WTC11 (cell line): ENCODE data around the gene RNF4. TPM values are rescaled to one million over a fixed set of nuclear protein-coding genes. Genes with fewer than 3 reads are reported as not detected.

Source experiments
- ATAC-seq: fragments of 200-7000 bp; cut with Tn5 transposase; 2 replicates; pipeline ENCODE4 v1.10.0; 2021; ENCODE audit warnings: mild to moderate bottlenecking, moderate library complexity
- CTCF ChIA-PET: fragments of 300-600 bp; sonication (Branson Sonifier 250); formaldehyde crosslinking; loops from one replicate; lab custom pipeline; 2021; ENCODE audit warnings: antibody characterized with exemption; lab: Charles Lee
- POLR2A ChIA-PET: fragments of 350-600 bp; sonication (Branson Sonifier 250); formaldehyde crosslinking; loops from one replicate; lab custom pipeline; 2021; ENCODE audit warnings: antibody characterized with exemption; lab: Charles Lee
- DNase-seq: peaks from one replicate; pipeline ENCODE4 v3.0.0; 2021; ENCODE audit warnings: low spot score
- H3K27ac Mint-ChIP-seq: 2 replicates; pipeline ENCODE4 v1.8.0; 2021; ENCODE audit warnings: mixed read lengths
- H3K27me3 Mint-ChIP-seq: 2 replicates; pipeline ENCODE4 v1.8.0; 2021; ENCODE audit warnings: low read depth, mild to moderate bottlenecking, moderate library complexity, mixed read lengths
- H3K36me3 Mint-ChIP-seq: 2 replicates; pipeline ENCODE4 v1.8.0; 2021; ENCODE audit warnings: mixed read lengths
- H3K4me1 Mint-ChIP-seq: 2 replicates; pipeline ENCODE4 v1.8.0; 2022; ENCODE audit warnings: mixed read lengths
- H3K4me3 Mint-ChIP-seq: 2 replicates; pipeline ENCODE4 v1.8.0; 2021; ENCODE audit warnings: mild to moderate bottlenecking, moderate library complexity, mixed read lengths
- H3K9me3 Mint-ChIP-seq: 2 replicates; pipeline ENCODE4 v1.8.0; 2021; ENCODE audit warnings: mixed read lengths
- ATF1 ChIP-seq: sonication (generic); formaldehyde crosslinking; IDR thresholded peaks from 2 replicates; pipeline ENCODE4 v1.8.1; 2023; ENCODE audit warnings: mild to moderate bottlenecking, moderate library complexity, missing genetic modification reagents
- FOXK1 ChIP-seq: sonication (generic); formaldehyde crosslinking; IDR thresholded peaks from 2 replicates; pipeline ENCODE4 v1.8.0; 2022; ENCODE audit warnings: mild to moderate bottlenecking, moderate library complexity, missing genetic modification reagents
- FOXP1 ChIP-seq: sonication (generic); formaldehyde crosslinking; IDR thresholded peaks from 2 replicates; pipeline ENCODE4 v1.8.0; 2022; ENCODE audit warnings: missing genetic modification reagents, mild to moderate bottlenecking, moderate library complexity, borderline replicate concordance
- MXD4 ChIP-seq: fragments of 250-450 bp; sonication (Bioruptor Pico); IDR thresholded peaks from 2 replicates; pipeline ENCODE4 v1.8.0; 2021; ENCODE audit warnings: mild to moderate bottlenecking, moderate library complexity, borderline replicate concordance
- NFE2L1 ChIP-seq: sonication (generic); formaldehyde crosslinking; IDR thresholded peaks from 2 replicates; pipeline ENCODE4 v1.8.1; 2023; ENCODE audit warnings: missing genetic modification reagents
- RELA ChIP-seq: sonication (generic); formaldehyde crosslinking; IDR thresholded peaks from 2 replicates; pipeline ENCODE4 v1.8.1; 2022; ENCODE audit warnings: missing genetic modification reagents, mild to moderate bottlenecking, borderline replicate concordance
- total RNA-seq: library from RNA; stranded (reverse); gene quantifications from 3 replicates; pipeline ENCODE4 v1.2.3, GENCODE V29; 2021
- TF ChIP-seq, protein P1 (sequence below): sonication (generic); formaldehyde crosslinking; IDR thresholded peaks from 2 replicates; pipeline ENCODE4 v1.8.1; 2023; ENCODE audit warnings: mild to moderate bottlenecking, missing genetic modification reagents, moderate library complexity
- TF ChIP-seq, protein P2 (sequence below): sonication (generic); formaldehyde crosslinking; IDR thresholded peaks from 2 replicates; pipeline ENCODE4 v1.8.1; 2022; ENCODE audit warnings: missing genetic modification reagents, borderline replicate concordance
- TF ChIP-seq, protein P3 (sequence below): sonication (generic); formaldehyde crosslinking; IDR thresholded peaks from 2 replicates; pipeline ENCODE4 v1.8.0; 2023; ENCODE audit warnings: missing genetic modification reagents
- TF ChIP-seq, protein P4 (sequence below): sonication (generic); formaldehyde crosslinking; IDR thresholded peaks from 2 replicates; pipeline ENCODE4 v1.8.1; 2023; ENCODE audit warnings: mild to moderate bottlenecking, missing genetic modification reagents
- TF ChIP-seq, protein P5 (sequence below): sonication (generic); formaldehyde crosslinking; IDR thresholded peaks from 2 replicates; pipeline ENCODE4 v1.8.1; 2023; ENCODE audit warnings: mild to moderate bottlenecking, missing genetic modification reagents
- TF ChIP-seq, protein P6 (sequence below): fragments of 250-450 bp; sonication (Bioruptor Pico); IDR thresholded peaks from 2 replicates; pipeline ENCODE4 v1.9.0; 2021; ENCODE audit warnings: moderate library complexity, mild to moderate bottlenecking, inconsistent platforms, borderline replicate concordance
- TF ChIP-seq, protein P7 (sequence below): sonication (generic); formaldehyde crosslinking; IDR thresholded peaks from 2 replicates; pipeline ENCODE4 v1.8.1; 2022; ENCODE audit warnings: mild to moderate bottlenecking, missing genetic modification reagents, moderate library complexity, borderline replicate concordance
- TF ChIP-seq, protein P8 (sequence below): sonication (generic); formaldehyde crosslinking; IDR thresholded peaks from 2 replicates; pipeline ENCODE4 v1.8.0; 2022; ENCODE audit warnings: mild to moderate bottlenecking, missing genetic modification reagents
- TF ChIP-seq, protein P9 (sequence below): sonication (generic); formaldehyde crosslinking; IDR thresholded peaks from 2 replicates; pipeline ENCODE4 v1.8.0; 2022; ENCODE audit warnings: mild to moderate bottlenecking, missing genetic modification reagents

The RNF4 gene
- total RNA-seq, 1 experiment from 2014 or later: 87.3 TPM

DNA sequence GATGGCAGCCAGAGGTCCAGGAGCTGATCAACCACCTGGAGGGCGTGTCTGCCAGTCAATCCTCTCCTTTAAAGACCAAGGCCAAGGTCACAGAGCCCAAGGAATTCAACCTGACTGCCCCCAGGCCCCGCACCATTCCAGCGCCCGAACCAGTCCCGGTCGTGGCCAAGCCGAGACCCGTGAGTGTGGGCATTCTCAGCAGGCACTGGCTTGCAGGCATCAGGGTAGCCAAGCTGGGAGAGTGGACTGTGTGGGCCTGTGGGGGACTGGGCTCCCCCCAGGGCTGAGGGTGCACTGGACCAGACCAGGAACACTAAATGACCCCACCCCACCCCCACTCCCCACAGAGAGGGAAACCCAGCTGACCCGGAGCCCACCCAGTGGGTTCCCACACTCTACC is 23.8 kb upstream of the RNF4 start:
- Mint-ChIP-seq H3K4me1 (peaks cover 2% of the 10 kb centered on the region; the same call in 1 of the 2 replicates), H3K9me3 (no peaks in the 10 kb centered on the region), H3K36me3 (no peaks in the 10 kb centered on the region), H3K4me3 (no peak overlapping the region), H3K27me3 (no peaks in the 10 kb centered on the region; the same call in 1 of the 2 replicates), H3K27ac (no peak overlapping the region)
- TF ChIP-seq, protein P1, sequence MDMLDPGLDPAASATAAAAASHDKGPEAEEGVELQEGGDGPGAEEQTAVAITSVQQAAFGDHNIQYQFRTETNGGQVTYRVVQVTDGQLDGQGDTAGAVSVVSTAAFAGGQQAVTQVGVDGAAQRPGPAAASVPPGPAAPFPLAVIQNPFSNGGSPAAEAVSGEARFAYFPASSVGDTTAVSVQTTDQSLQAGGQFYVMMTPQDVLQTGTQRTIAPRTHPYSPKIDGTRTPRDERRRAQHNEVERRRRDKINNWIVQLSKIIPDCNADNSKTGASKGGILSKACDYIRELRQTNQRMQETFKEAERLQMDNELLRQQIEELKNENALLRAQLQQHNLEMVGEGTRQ (CRISPR knock-in tag): no peak
- TF ChIP-seq, protein P2, sequence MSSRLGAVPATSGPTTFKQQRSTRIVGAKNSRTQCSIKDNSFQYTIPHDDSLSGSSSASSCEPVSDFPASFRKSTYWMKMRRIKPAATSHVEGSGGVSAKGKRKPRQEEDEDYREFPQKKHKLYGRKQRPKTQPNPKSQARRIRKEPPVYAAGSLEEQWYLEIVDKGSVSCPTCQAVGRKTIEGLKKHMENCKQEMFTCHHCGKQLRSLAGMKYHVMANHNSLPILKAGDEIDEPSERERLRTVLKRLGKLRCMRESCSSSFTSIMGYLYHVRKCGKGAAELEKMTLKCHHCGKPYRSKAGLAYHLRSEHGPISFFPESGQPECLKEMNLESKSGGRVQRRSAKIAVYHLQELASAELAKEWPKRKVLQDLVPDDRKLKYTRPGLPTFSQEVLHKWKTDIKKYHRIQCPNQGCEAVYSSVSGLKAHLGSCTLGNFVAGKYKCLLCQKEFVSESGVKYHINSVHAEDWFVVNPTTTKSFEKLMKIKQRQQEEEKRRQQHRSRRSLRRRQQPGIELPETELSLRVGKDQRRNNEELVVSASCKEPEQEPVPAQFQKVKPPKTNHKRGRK: no peak
- TF ChIP-seq, protein P3, sequence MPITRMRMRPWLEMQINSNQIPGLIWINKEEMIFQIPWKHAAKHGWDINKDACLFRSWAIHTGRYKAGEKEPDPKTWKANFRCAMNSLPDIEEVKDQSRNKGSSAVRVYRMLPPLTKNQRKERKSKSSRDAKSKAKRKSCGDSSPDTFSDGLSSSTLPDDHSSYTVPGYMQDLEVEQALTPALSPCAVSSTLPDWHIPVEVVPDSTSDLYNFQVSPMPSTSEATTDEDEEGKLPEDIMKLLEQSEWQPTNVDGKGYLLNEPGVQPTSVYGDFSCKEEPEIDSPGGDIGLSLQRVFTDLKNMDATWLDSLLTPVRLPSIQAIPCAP (CRISPR knock-in tag): no peak
- no peak for TF ChIP-seq RELA
- ATAC-seq (no peak), DNase-seq (no peak)
- ChIA-PET CTCF (interaction anchor here (0.6 to 1.0 kb wide), 2 partner anchors 23 to 280 kb away, joined by 3 to 4 read pairs; no protein-coding TSS in a partner anchor), POLR2A (interaction anchor here (0.6 kb wide), 1 partner anchor 204 kb away, joined by 6 read pairs; no protein-coding TSS in a partner anchor)

DNA sequence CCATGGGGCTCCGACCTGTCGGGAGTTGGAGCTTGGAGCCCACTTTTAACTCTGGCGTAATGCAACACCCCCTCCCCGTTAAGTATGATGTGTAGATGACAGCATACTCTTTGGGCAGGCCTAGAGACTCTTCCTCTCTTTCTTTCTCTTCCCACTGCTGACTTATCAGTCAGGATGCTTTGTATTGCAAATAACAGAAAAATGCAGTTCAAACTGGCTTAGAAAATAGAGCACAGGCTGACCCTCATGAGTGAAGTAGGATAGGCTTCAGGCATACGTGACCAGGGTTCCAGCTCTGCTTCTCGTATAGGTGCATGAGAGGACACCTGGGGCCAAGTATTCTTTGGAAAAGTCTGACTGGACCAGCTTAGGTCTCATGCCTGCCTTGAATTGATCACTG is 23.3 kb upstream of the RNF4 start:
- no peak for ATAC-seq
- TF ChIP-seq, protein P4, sequence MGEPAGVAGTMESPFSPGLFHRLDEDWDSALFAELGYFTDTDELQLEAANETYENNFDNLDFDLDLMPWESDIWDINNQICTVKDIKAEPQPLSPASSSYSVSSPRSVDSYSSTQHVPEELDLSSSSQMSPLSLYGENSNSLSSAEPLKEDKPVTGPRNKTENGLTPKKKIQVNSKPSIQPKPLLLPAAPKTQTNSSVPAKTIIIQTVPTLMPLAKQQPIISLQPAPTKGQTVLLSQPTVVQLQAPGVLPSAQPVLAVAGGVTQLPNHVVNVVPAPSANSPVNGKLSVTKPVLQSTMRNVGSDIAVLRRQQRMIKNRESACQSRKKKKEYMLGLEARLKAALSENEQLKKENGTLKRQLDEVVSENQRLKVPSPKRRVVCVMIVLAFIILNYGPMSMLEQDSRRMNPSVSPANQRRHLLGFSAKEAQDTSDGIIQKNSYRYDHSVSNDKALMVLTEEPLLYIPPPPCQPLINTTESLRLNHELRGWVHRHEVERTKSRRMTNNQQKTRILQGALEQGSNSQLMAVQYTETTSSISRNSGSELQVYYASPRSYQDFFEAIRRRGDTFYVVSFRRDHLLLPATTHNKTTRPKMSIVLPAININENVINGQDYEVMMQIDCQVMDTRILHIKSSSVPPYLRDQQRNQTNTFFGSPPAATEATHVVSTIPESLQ (CRISPR knock-in tag): no peak
- TF ChIP-seq, protein P5, sequence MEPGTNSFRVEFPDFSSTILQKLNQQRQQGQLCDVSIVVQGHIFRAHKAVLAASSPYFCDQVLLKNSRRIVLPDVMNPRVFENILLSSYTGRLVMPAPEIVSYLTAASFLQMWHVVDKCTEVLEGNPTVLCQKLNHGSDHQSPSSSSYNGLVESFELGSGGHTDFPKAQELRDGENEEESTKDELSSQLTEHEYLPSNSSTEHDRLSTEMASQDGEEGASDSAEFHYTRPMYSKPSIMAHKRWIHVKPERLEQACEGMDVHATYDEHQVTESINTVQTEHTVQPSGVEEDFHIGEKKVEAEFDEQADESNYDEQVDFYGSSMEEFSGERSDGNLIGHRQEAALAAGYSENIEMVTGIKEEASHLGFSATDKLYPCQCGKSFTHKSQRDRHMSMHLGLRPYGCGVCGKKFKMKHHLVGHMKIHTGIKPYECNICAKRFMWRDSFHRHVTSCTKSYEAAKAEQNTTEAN (CRISPR knock-in tag): no peak
- TF ChIP-seq, protein P6, sequence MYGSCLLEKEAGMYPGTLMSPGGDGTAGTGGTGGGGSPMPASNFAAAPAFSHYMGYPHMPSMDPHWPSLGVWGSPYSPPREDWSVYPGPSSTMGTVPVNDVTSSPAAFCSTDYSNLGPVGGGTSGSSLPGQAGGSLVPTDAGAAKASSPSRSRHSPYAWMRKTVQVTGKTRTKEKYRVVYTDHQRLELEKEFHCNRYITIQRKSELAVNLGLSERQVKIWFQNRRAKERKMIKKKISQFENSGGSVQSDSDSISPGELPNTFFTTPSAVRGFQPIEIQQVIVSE (CRISPR knock-in tag): no peak
- no peak for TF ChIP-seq NFE2L1 (CRISPR knock-in tag)
- TF ChIP-seq, protein P7, sequence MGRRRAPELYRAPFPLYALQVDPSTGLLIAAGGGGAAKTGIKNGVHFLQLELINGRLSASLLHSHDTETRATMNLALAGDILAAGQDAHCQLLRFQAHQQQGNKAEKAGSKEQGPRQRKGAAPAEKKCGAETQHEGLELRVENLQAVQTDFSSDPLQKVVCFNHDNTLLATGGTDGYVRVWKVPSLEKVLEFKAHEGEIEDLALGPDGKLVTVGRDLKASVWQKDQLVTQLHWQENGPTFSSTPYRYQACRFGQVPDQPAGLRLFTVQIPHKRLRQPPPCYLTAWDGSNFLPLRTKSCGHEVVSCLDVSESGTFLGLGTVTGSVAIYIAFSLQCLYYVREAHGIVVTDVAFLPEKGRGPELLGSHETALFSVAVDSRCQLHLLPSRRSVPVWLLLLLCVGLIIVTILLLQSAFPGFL (CRISPR knock-in tag): no peak
- TF ChIP-seq FOXP1 (CRISPR knock-in tag): no peak
- no peak for TF ChIP-seq FOXK1 (CRISPR knock-in tag)
- TF ChIP-seq, protein P8, sequence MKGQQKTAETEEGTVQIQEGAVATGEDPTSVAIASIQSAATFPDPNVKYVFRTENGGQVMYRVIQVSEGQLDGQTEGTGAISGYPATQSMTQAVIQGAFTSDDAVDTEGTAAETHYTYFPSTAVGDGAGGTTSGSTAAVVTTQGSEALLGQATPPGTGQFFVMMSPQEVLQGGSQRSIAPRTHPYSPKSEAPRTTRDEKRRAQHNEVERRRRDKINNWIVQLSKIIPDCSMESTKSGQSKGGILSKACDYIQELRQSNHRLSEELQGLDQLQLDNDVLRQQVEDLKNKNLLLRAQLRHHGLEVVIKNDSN (CRISPR knock-in tag): no peak
- TF ChIP-seq MXD4: no peak
- TF ChIP-seq, protein P9, sequence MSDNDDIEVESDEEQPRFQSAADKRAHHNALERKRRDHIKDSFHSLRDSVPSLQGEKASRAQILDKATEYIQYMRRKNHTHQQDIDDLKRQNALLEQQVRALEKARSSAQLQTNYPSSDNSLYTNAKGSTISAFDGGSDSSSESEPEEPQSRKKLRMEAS: no peak
- no peak for TF ChIP-seq ATF1 (CRISPR knock-in tag)
- Mint-ChIP-seq H3K36me3 (no peaks in the 10 kb centered on the region), H3K4me1 (peaks cover 2% of the 10 kb centered on the region; the same call in 1 of the 2 replicates), H3K27me3 (no peaks in the 10 kb centered on the region; the same call in 1 of the 2 replicates), H3K4me3 (no peak overlapping the region), H3K9me3 (no peaks in the 10 kb centered on the region), H3K27ac (no peak overlapping the region)
- DNase-seq: no peak
- ChIA-PET POLR2A (interaction anchor here (0.6 kb wide), 1 partner anchor 204 kb away, joined by 6 read pairs; no protein-coding TSS in a partner anchor), CTCF (no interaction called here)
